ENCODE data around the gene LIN54. TPM values are rescaled to one million over a fixed set of nuclear protein-coding genes. Genes with fewer than 3 reads are reported as not detected.

Gene LIN54
- total and polyA plus RNA-seq, 2 of the 13 experiments (the other 11 are each of a cell fraction or from before 2014, with no cell fraction given): 25.2 to 32.9 TPM

DNA sequence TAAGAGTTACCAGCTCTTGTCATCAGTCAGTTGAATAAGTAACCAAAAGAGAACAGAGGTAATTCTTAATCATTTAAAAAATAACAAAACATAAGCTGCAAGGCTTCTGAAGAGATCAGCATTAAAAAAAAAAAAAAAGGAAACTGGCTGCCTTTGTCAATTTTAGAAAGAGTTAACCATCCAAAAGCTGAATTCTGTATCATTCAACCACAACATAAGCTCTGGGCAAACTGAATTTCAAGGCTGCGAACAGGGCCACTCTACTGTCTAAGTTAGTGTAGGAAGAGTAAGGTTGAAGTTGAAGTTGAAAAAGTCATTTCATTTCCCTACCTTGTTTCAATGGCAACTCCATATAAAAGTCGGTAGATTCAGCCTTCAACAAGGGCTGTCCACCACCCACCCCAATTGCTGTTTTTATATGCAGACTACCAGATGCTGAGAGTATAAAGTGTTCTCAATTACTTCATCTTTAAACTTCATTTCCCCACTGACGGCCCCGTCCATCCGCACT is 1.1 kb upstream of the LIN54 start:
- H3K4me1 ChIP-seq (ENCODE audit: insufficient read depth, low read length): peaks cover 27% of the 10 kb centered on the region
- POLR2A ChIA-PET: interaction anchor here (1.0 to 3.4 kb wide), 5 partner anchors 23 to 637 kb away, joined by 3 to 96 read pairs (median 7); partner anchors contain the start of genes COPS4, COQ2 and THAP9
- DNase-seq (ENCODE audit: low spot score): no peak
- no peak for FAIRE-seq
- H3K79me2 ChIP-seq (ENCODE audit: insufficient read depth, low read length): peaks cover 51% of the 10 kb centered on the region
- ATAC-seq: no peak
- intact Hi-C loops (cut with micrococcal nuclease; ENCODE audit: unreplicated experiment): loop anchor here (5.0 kb wide), 1 partner anchor 124 kb away; no protein-coding TSS in a partner anchor
- peak overlapping the region; percentile 88 for H3K9ac ChIP-seq (ENCODE audit: insufficient read depth, low read depth, low read length)
- peak overlapping the region; percentile 90 to 93 (median 92) for H3K4me3 ChIP-seq (replicated peaks in 1 of 3; ENCODE audit: insufficient read depth in 1 of 3, low read depth in 2 of 3, low read length in 3 of 3)
- CTCF ChIA-PET (ENCODE audit: low intra/inter-chr PET ratio, low total read pairs): no interaction called here
- WGBS (ENCODE audit: low lambda C conversion rate): 1% methylated on average over 5 of the region's 5 CpGs
- H3K36me3 ChIP-seq (replicated peaks in 1 of 2; ENCODE audit: control insufficient read depth in 1 of 2, insufficient read depth in 2 of 2, low read length in 2 of 2): no peaks in the 10 kb centered on the region
- H3K4me2 ChIP-seq (ENCODE audit: low read depth, low read length): peak overlapping the region; percentile 80
- TF ChIP-seq ZNF790 (CRISPR knock-in tag; IDR thresholded peaks at IDR 0.05; ENCODE audit: borderline replicate concordance): no peak
- 0 out of 2 replicates have a peak, but pooled peaks have one; percentile 4 for TF ChIP-seq SIN3A (IDR thresholded peaks at IDR 0.05; ENCODE audit: borderline replicate concordance, low read depth, low read length)
- no peak for TF ChIP-seq ZFX (CRISPR knock-in tag; IDR thresholded peaks at IDR 0.05; ENCODE audit: low read depth)
- no peak for TF ChIP-seq NONO (IDR thresholded peaks at IDR 0.05)
- 0 out of 2 replicates have a peak, but pooled peaks have one; percentile 20 for TF ChIP-seq NONO (CRISPR knock-in tag; conservative IDR thresholded peaks at IDR 0.05)
- no peak for TF ChIP-seq ZNF343 (CRISPR knock-in tag; IDR thresholded peaks at IDR 0.05)
- TF ChIP-seq POLR2A (IDR thresholded peaks at IDR 0.05; ENCODE audit: insufficient read depth in 1 of 2, low read depth in 2 of 2, low read length in 2 of 2): 0 out of 4 replicates have a peak, but pooled peaks of 1 of the 2 experiments have one; percentile 8
- H3K9me3 ChIP-seq (ENCODE audit: low read length): no peaks in the 10 kb centered on the region
- H3K27ac ChIP-seq (ENCODE audit: extremely low read length, insufficient read depth, low read length): peak overlapping the region; percentile 94
- H3K27me3 ChIP-seq (ENCODE audit: control insufficient read depth in 1 of 2, insufficient read depth in 2 of 2, low read length in 2 of 2): no peaks in the 10 kb centered on the region; a peak in 1 of 5 replicates
- BruUV-seq (replicated peaks): TSS peak; percentile 34
- H2AFZ ChIP-seq (ENCODE audit: low read length): no peak overlapping the region
- H4K20me1 ChIP-seq (ENCODE audit: insufficient read depth, low read length): peaks cover 4% of the 10 kb centered on the region; the same call in 1 of the 2 replicates
- in situ Hi-C loops (cut with HindIII; ENCODE audit: extremely low pct_ligation_motif_present, low pct_unique_long_range_greater_than_20kb): loop anchor here (5.0 kb wide), 1 partner anchor 124 kb away; no protein-coding TSS in a partner anchor

DNA sequence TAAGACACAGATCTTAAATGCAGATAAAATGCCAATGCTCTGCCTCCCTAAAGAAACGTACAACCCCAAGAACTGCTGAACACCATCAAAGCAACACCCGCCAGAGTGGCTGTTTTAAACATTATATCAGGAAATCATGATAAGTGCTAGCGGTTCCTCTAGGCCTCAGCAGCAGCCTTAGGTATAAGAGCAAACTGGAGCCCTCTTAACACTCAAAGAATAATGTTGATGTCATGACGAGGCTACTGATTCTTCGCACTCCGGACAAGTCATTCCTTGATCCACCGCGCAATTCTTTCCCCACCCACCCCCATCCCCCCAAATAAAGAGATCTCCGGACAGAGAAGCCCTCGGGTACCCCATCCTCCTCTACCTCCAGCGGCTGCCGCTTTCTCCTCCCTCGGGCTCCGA is 507 bp downstream of the LIN54 start:
- WGBS (ENCODE audit: low lambda C conversion rate): under 1% methylated on average over 14 of the region's 14 CpGs
- intact Hi-C loops (cut with micrococcal nuclease; ENCODE audit: unreplicated experiment): loop anchor here (1.0 to 5.0 kb wide), 2 partner anchors 20 to 123 kb away; no protein-coding TSS in a partner anchor
- Histone ChIP-seq H3K27ac (ENCODE audit: extremely low read length, insufficient read depth, low read length) (peak overlapping the region; percentile 94), H3K4me1 (ENCODE audit: insufficient read depth, low read length) (peaks cover 43% of the 10 kb centered on the region), H3K4me3 (replicated peaks in 1 of 3; ENCODE audit: insufficient read depth in 1 of 3, low read depth in 2 of 3, low read length in 3 of 3) (peak overlapping the region; percentile 90 to 93 (median 92)), H3K36me3 (replicated peaks in 1 of 2; ENCODE audit: control insufficient read depth in 1 of 2, insufficient read depth in 2 of 2, low read length in 2 of 2) (no peaks in the 10 kb centered on the region; a peak in 1 of 5 replicates), H4K20me1 (ENCODE audit: insufficient read depth, low read length) (peaks cover 7% of the 10 kb centered on the region; the same call in 1 of the 2 replicates), H2AFZ (ENCODE audit: low read length) (no peak overlapping the region), H3K27me3 (ENCODE audit: control insufficient read depth in 1 of 2, insufficient read depth in 2 of 2, low read length in 2 of 2) (no peaks in the 10 kb centered on the region; a peak in 2 of 5 replicates), H3K4me2 (ENCODE audit: low read depth, low read length) (peak overlapping the region; percentile 86), H3K9ac (ENCODE audit: insufficient read depth, low read depth, low read length) (peak overlapping the region; percentile 90), H3K9me3 (ENCODE audit: low read length) (no peaks in the 10 kb centered on the region), H3K79me2 (ENCODE audit: insufficient read depth, low read length) (peaks cover 68% of the 10 kb centered on the region)
- FAIRE-seq (no peak), ATAC-seq (no peak), DNase-seq (ENCODE audit: low spot score) (no peak)
- BruUV-seq (replicated peaks): no TSS peak
- CTCF ChIA-PET (ENCODE audit: low intra/inter-chr PET ratio, low total read pairs): no interaction called here
- POLR2A ChIA-PET: interaction anchor here (1.4 to 3.4 kb wide), 4 partner anchors 20 to 274 kb away, joined by 4 to 96 read pairs (median 11); partner anchors contain the start of genes COPS4, COQ2 and THAP9
- in situ Hi-C loops (cut with HindIII; ENCODE audit: extremely low pct_ligation_motif_present, low pct_unique_long_range_greater_than_20kb): loop anchor here (5.0 kb wide), 1 partner anchor 123 kb away; no protein-coding TSS in a partner anchor
- TF ChIP-seq, protein P1, sequence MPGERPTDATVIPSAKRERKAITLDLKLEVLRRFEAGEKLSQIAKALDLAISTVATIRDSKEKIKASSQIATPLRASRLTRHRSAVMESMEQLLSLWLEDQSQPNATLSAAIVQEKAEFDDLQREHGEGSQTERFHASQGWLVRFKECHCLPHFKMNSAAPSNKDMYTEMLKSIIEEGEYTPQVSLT (CRISPR knock-in tag; IDR thresholded peaks at IDR 0.05; ENCODE audit: borderline replicate concordance, low read depth): no peak
- TF ChIP-seq KLF16 (CRISPR knock-in tag; IDR thresholded peaks at IDR 0.05): 0 out of 4 replicates have a peak, but pooled peaks of 1 of the 2 experiments have one; percentile 8
- TF ChIP-seq, protein P2, sequence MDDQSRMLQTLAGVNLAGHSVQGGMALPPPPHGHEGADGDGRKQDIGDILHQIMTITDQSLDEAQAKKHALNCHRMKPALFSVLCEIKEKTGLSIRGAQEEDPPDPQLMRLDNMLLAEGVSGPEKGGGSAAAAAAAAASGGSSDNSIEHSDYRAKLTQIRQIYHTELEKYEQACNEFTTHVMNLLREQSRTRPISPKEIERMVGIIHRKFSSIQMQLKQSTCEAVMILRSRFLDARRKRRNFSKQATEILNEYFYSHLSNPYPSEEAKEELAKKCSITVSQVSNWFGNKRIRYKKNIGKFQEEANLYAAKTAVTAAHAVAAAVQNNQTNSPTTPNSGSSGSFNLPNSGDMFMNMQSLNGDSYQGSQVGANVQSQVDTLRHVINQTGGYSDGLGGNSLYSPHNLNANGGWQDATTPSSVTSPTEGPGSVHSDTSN (CRISPR knock-in tag; IDR thresholded peaks at IDR 0.05; ENCODE audit: borderline replicate concordance): no peak
- no peak for TF ChIP-seq TBX2 (CRISPR knock-in tag; IDR thresholded peaks at IDR 0.05; ENCODE audit: borderline replicate concordance)
- peak; percentile 10; the same call in 1 of the 2 replicates for TF ChIP-seq PHF8 (CRISPR knock-in tag; IDR thresholded peaks at IDR 0.05)
- no peak for TF ChIP-seq ZNF660 (CRISPR knock-in tag; IDR thresholded peaks at IDR 0.05; ENCODE audit: borderline replicate concordance, low read depth)
